ENCODE measurements around the gene OPRM1. TPM values are rescaled to one million over a fixed set of nuclear protein-coding genes. Genes with fewer than 3 reads are reported as not detected.
A peak's percentile ranks its signal among the peaks of the same experiment; 100 is the strongest.

Gene OPRM1
- total and polyA plus RNA-seq, 11 donors = not detected

DNA sequence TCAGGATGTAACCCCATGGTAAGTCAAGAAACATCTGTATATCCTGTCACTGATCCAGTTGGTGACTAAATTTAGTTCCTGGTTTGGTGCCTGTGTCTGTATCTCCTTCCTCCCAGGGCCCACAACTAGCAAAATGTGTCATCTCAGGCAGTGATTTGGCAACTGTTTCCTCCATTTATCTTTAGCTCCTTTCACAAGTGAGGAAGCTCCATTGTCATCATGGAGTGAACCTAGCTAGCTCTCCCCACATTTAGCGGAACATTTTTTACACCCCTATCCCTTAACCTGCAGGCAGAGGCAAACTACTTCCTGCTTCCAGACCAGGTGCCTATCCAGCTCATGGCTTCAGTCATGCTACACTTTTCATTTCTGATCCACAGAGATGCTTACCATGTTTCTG, 218.0 kb downstream of the OPRM1 start:
- intact Hi-C loops (cut with DNase I) = no loop called here
- 35 to 74% (median 69%) methylated on average over 1 of the region's 1 CpG for WGBS, 4 donors
- no peak for TF ChIP-seq POLR2A (IDR thresholded peaks at IDR 0.05)
- Histone ChIP-seq H3K4me1 (peaks cover 0 to 34% (median 0%) of the 10 kb centered on the region in 12 donors), H3K27ac (no peak overlapping the region), H3K27me3 (no peaks in the 10 kb centered on the region), H3K9me3 (peaks cover 0 to 15% (median 0%) of the 10 kb centered on the region in 12 donors), H3K36me3 (no peaks in the 10 kb centered on the region), H3K4me3 (no peak overlapping the region)
- DNase-seq = peak in 1 of 5 donors; percentile 13
- peak in 3 of 4 donors; percentile 53 to 77 (median 53) for ATAC-seq

DNA sequence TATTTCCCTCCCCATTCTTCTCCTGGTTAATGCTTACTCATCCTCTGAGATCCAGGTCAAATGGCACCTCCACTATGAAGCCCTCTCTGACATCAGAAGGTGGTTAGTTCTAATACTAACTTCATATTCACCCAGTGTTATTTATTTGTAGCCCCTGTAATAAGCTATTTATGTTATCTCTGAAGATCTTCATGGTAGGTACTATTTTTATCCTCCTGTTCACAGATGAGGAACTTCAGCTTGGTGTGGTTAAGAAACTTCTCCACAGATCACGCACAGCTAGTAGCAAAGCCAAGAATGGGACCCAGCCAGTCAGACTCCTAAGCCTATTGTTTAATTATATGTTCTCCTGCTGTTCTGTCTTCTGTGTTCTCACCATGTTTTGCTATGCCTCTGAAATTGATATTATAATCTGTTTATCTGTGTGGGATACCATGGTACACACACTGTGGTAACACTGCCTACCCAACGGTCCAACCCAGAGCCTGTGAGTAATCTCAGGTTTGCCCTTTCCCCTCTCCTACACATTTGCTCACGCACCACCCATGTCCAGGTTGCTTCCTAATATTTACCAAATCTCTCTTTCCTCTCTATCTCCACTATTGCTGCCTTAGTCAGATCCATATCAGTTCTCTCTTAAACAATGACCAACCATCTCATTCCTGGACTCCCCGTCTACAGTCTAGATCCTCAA, 219.2 kb downstream of the OPRM1 start:
- DNase-seq (no peak), ATAC-seq (no peak)
- Histone ChIP-seq H3K4me3 (no peak overlapping the region), H3K9me3 (peaks cover 0 to 15% (median 0%) of the 10 kb centered on the region in 12 donors), H3K27ac (peak overlapping the region in 1 of 12 donors; percentile 4), H3K36me3 (no peaks in the 10 kb centered on the region), H3K4me1 (peaks cover 0 to 27% (median 0%) of the 10 kb centered on the region in 12 donors), H3K27me3 (no peaks in the 10 kb centered on the region)
- TF ChIP-seq POLR2A (IDR thresholded peaks at IDR 0.05) = no peak
- TF ChIP-seq, protein P1, sequence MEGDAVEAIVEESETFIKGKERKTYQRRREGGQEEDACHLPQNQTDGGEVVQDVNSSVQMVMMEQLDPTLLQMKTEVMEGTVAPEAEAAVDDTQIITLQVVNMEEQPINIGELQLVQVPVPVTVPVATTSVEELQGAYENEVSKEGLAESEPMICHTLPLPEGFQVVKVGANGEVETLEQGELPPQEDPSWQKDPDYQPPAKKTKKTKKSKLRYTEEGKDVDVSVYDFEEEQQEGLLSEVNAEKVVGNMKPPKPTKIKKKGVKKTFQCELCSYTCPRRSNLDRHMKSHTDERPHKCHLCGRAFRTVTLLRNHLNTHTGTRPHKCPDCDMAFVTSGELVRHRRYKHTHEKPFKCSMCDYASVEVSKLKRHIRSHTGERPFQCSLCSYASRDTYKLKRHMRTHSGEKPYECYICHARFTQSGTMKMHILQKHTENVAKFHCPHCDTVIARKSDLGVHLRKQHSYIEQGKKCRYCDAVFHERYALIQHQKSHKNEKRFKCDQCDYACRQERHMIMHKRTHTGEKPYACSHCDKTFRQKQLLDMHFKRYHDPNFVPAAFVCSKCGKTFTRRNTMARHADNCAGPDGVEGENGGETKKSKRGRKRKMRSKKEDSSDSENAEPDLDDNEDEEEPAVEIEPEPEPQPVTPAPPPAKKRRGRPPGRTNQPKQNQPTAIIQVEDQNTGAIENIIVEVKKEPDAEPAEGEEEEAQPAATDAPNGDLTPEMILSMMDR (IDR thresholded peaks at IDR 0.05) = no peak
- intact Hi-C loops (cut with DNase I) = no loop called here
- 88 to 92% (median 90%) methylated on average over 4 of the region's 4 CpGs for WGBS, 4 donors

DNA sequence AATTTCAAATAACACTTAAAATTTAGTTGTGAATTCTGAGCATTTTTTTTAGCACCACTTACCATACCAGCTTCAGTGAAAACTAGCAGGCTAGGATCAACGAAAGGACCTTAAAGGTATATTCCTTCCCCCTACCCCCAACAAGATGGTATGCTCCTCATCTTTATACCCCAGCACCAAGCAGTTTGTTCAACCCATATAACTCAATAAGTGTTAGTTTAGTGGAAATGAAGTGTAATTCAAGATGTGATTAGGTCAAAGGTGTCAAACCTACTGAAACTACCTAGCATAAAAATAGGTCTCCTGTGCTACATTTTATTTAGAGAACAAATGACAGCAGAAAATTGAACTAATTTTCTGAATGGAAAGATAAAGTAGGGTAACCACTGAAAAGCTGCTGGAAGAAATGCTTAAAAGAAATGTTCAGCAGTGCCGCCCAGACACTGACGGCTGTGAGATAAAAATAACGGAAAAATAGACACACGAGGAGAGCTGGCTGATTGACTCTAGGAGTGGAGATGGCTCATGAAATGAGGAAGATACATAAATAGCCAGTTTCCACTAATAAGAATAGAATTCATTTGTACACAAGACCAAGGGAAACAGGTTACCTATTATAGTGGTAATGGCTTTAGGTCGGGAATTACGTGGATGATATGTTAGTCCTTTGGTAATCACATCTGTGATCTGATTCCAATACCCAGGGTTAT, 222.8 kb downstream of the OPRM1 start:
- Histone ChIP-seq H3K9me3 (no peaks in the 10 kb centered on the region), H3K4me3 (no peak overlapping the region), H3K27me3 (no peaks in the 10 kb centered on the region), H3K4me1 (peaks cover 0 to 19% (median 0%) of the 10 kb centered on the region in 12 donors), H3K27ac (no peak overlapping the region), H3K36me3 (no peaks in the 10 kb centered on the region)
- 77 to 83% (median 81%) methylated on average over 7 of the region's 7 CpGs for WGBS, 4 donors
- no peak for TF ChIP-seq POLR2A (IDR thresholded peaks at IDR 0.05)
- TF ChIP-seq, protein P1 (IDR thresholded peaks at IDR 0.05) = no peak
- no peak for DNase-seq
- ATAC-seq = no peak
- intact Hi-C loops (cut with DNase I) = no loop called here

DNA sequence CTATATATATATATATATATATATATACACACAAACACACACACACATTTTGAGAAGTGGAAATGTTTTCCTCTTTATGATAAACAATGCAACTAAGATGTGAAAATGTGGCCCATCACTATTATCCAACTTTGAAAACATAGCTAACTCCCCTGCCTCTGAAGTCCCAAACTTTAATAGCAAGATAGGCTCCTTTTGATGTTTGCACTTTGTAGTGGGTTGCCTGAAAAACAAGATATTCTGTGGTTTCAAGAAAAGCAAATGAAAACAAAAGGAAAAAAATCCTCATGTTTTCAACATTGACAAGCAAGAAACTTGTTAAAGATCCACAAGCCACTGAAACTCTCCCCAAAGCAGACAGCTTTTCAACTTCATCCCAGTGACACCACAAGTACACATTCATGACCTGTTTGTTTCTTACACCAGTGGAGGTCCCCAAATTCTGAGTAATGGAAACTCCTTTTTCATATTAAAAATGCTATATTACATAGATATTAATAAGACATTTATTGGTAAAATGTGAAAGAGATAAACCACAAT, 227.6 kb downstream of the OPRM1 start:
- no peak for DNase-seq

More for the DNA sequence above, 227.6 kb downstream of the OPRM1 start:
- no peaks in the 10 kb centered on the region for H3K36me3 ChIP-seq
- no peaks in the 10 kb centered on the region for H3K4me1 ChIP-seq
- ATAC-seq = no peak
- TF ChIP-seq, protein P1 (IDR thresholded peaks at IDR 0.05) = no peak
- no peak for TF ChIP-seq POLR2A (IDR thresholded peaks at IDR 0.05)
- H3K27me3 ChIP-seq = no peaks in the 10 kb centered on the region
- intact Hi-C loops (cut with DNase I) = no loop called here
- no peaks in the 10 kb centered on the region for H3K9me3 ChIP-seq
- no peak overlapping the region for H3K27ac ChIP-seq
- no peak overlapping the region for H3K4me3 ChIP-seq

Data from heart left ventricle (tissue), 16 donors.